HEK293 (cell line): ENCODE data around the gene MICU1.
A peak's percentile ranks its signal among the peaks of the same experiment; 100 is the strongest.

Source experiments
- AEBP2 ChIP-seq: fragments of 450-650 bp; formaldehyde crosslinking; IDR thresholded peaks from 2 replicates; pipeline ENCODE4 v1.5.1; 2016; ENCODE audit warnings: missing biosample characterization, missing genetic modification characterization, borderline replicate concordance
- GLIS2 ChIP-seq: fragments of 450-650 bp; formaldehyde crosslinking; IDR thresholded peaks from 2 replicates; pipeline ENCODE4 v1.5.1; 2016; ENCODE audit warnings: missing biosample characterization, missing genetic modification characterization
- KLF17 ChIP-seq: fragments of 450-650 bp; formaldehyde crosslinking; IDR thresholded peaks from 2 replicates; pipeline ENCODE4 v1.5.1; 2016; ENCODE audit warnings: missing biosample characterization, missing genetic modification characterization
- SALL2 ChIP-seq: fragments of 450-650 bp; formaldehyde crosslinking; IDR thresholded peaks from 2 replicates; pipeline ENCODE4 v1.5.0; 2017; ENCODE audit warnings: missing biosample characterization, mild to moderate bottlenecking, missing genetic modification characterization, borderline replicate concordance
- SP7 ChIP-seq: fragments of 450-650 bp; formaldehyde crosslinking; IDR thresholded peaks from 2 replicates; pipeline ENCODE4 v1.5.1; 2016; ENCODE audit warnings: missing biosample characterization, missing genetic modification characterization
- ZEB2 ChIP-seq: fragments of 450-650 bp; formaldehyde crosslinking; IDR thresholded peaks from 2 replicates; pipeline ENCODE4 v1.5.1; 2016; ENCODE audit warnings: missing biosample characterization, missing genetic modification characterization
- ZFP69B ChIP-seq: fragments of 450-650 bp; formaldehyde crosslinking; IDR thresholded peaks from 2 replicates; pipeline ENCODE4 v1.5.1; 2016; ENCODE audit warnings: missing biosample characterization, missing genetic modification characterization
- ZNF114 ChIP-seq: fragments of 450-650 bp; formaldehyde crosslinking; IDR thresholded peaks from 2 replicates; pipeline ENCODE4 v1.5.0; 2017; ENCODE audit warnings: missing biosample characterization, missing genetic modification characterization
- ZNF121 ChIP-seq: fragments of 450-650 bp; formaldehyde crosslinking; IDR thresholded peaks from 2 replicates; pipeline ENCODE4 v1.5.1; 2016; ENCODE audit warnings: missing biosample characterization, missing genetic modification characterization
- ZNF133 ChIP-seq: fragments of 450-650 bp; formaldehyde crosslinking; IDR thresholded peaks from 2 replicates; pipeline ENCODE4 v1.5.1; 2016; ENCODE audit warnings: missing biosample characterization, missing genetic modification characterization
- ZNF157 ChIP-seq: fragments of 450-650 bp; formaldehyde crosslinking; IDR thresholded peaks from 2 replicates; pipeline ENCODE4 v1.5.1; 2016; ENCODE audit warnings: missing biosample characterization, missing genetic modification characterization
- ZNF248 ChIP-seq: fragments of 450-650 bp; formaldehyde crosslinking; IDR thresholded peaks from 2 replicates; pipeline ENCODE4 v1.5.1; 2017; ENCODE audit warnings: missing biosample characterization, missing genetic modification characterization
- ZNF423 ChIP-seq: fragments of 450-650 bp; formaldehyde crosslinking; IDR thresholded peaks from 2 replicates; pipeline ENCODE4 v1.5.1; 2016; ENCODE audit warnings: missing biosample characterization, missing genetic modification characterization
- ZNF433 ChIP-seq: fragments of 450-650 bp; formaldehyde crosslinking; IDR thresholded peaks from 2 replicates; pipeline ENCODE4 v1.5.1; 2016; ENCODE audit warnings: missing biosample characterization, missing genetic modification characterization, low read depth
- ZNF561 ChIP-seq: fragments of 450-650 bp; IDR thresholded peaks from 2 replicates; pipeline ENCODE4 v1.5.1; 2018; ENCODE audit warnings: missing biosample characterization, missing genetic modification characterization, borderline replicate concordance
- ZNF645 ChIP-seq: fragments of 450-650 bp; formaldehyde crosslinking; IDR thresholded peaks from 2 replicates; pipeline ENCODE4; 2016; ENCODE audit warnings: missing biosample characterization, missing genetic modification characterization
- ZNF654 ChIP-seq: fragments of 450-650 bp; formaldehyde crosslinking; IDR thresholded peaks from 2 replicates; pipeline ENCODE4 v1.5.1; 2016; ENCODE audit warnings: low read depth, missing biosample characterization, missing genetic modification characterization
- ZNF76 ChIP-seq: fragments of 450-650 bp; formaldehyde crosslinking; IDR thresholded peaks from 2 replicates; pipeline ENCODE4; 2016; ENCODE audit warnings: low read depth, missing biosample characterization, missing genetic modification characterization, borderline replicate concordance
- ZNF776 ChIP-seq: fragments of 450-650 bp; formaldehyde crosslinking; IDR thresholded peaks from 2 replicates; pipeline ENCODE4 v1.5.0; 2017; ENCODE audit warnings: missing biosample characterization, missing genetic modification characterization, borderline replicate concordance
- ZNF777 ChIP-seq: fragments of 450-650 bp; formaldehyde crosslinking; IDR thresholded peaks from 2 replicates; pipeline ENCODE4 v1.5.1; 2017; ENCODE audit warnings: missing biosample characterization, missing genetic modification characterization, borderline replicate concordance
- ZSCAN18 ChIP-seq: fragments of 450-650 bp; formaldehyde crosslinking; IDR thresholded peaks from 2 replicates; pipeline ENCODE4 v1.5.1; 2016; ENCODE audit warnings: missing biosample characterization, missing genetic modification characterization
- ZSCAN30 ChIP-seq: fragments of 450-650 bp; IDR thresholded peaks from 2 replicates; pipeline ENCODE4 v1.5.1; 2018; ENCODE audit warnings: missing biosample characterization, mild to moderate bottlenecking, missing genetic modification characterization, moderate library complexity
- TF ChIP-seq, protein P1 (sequence below): fragments of 450-650 bp; formaldehyde crosslinking; IDR thresholded peaks from 2 replicates; pipeline ENCODE4 v1.5.1; 2016; ENCODE audit warnings: missing biosample characterization, missing genetic modification characterization
- TF ChIP-seq, protein P2 (sequence below): fragments of 450-650 bp; formaldehyde crosslinking; IDR thresholded peaks from 2 replicates; pipeline ENCODE4 v1.5.1; 2016; ENCODE audit warnings: missing biosample characterization, missing genetic modification characterization
- TF ChIP-seq, protein P3 (sequence below): fragments of 450-650 bp; formaldehyde crosslinking; IDR thresholded peaks from 2 replicates; pipeline ENCODE4 v1.5.1; 2017; ENCODE audit warnings: missing biosample characterization, missing genetic modification characterization

The MICU1 gene

DNA sequence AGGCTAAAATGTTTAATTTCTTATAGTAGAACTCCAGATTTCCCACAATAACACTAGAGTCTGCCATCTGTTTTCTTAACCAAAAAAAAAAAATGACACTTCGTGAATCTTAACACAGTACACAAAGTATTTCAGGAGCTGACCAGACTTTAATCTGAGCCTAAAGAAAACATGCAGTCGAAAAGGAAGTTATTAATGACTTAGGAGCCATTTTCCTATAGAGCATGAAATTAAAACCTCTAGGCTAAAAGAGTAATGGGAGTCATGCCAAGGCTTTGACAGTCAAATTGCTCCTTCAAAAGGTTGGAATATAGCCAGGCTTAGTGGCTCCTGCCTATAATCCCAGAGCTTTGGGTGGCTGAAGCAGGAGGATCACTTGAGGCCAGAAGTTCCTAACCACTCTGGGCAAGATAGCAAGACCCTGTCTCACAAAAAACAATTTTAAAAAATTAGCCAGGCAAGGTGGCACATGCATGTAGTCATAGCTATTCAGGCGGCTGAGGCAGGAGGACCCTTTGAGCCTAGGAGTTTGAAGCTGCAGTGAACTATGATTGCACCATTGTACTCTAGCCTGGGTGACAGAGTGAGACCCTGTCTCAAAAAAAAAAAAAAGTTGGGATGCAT is 13.6 kb downstream of the MICU1 start (continued):
- TF ChIP-seq AEBP2 = no peak
- TF ChIP-seq ZNF76 = no peak
- TF ChIP-seq ZNF157 (tag by site-specific recombination) = no peak
- no peak for TF ChIP-seq GLIS2 (tag by site-specific recombination)
- TF ChIP-seq, protein P1, sequence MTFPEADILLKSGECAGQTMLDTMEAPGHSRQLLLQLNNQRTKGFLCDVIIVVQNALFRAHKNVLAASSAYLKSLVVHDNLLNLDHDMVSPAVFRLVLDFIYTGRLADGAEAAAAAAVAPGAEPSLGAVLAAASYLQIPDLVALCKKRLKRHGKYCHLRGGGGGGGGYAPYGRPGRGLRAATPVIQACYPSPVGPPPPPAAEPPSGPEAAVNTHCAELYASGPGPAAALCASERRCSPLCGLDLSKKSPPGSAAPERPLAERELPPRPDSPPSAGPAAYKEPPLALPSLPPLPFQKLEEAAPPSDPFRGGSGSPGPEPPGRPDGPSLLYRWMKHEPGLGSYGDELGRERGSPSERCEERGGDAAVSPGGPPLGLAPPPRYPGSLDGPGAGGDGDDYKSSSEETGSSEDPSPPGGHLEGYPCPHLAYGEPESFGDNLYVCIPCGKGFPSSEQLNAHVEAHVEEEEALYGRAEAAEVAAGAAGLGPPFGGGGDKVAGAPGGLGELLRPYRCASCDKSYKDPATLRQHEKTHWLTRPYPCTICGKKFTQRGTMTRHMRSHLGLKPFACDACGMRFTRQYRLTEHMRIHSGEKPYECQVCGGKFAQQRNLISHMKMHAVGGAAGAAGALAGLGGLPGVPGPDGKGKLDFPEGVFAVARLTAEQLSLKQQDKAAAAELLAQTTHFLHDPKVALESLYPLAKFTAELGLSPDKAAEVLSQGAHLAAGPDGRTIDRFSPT = 0 out of 2 replicates have a peak, but pooled peaks have one; percentile 22
- peak; percentile 69; the same call in 1 of the 2 replicates for TF ChIP-seq ZEB2 (tag by site-specific recombination)
- TF ChIP-seq ZNF645 (tag by site-specific recombination) = no peak
- TF ChIP-seq ZNF423 (tag by site-specific recombination) = no peak
- peak; percentile 69; the same call in 1 of the 2 replicates for TF ChIP-seq SP7
- TF ChIP-seq ZNF121 = peak; percentile 100
- TF ChIP-seq, protein P2, sequence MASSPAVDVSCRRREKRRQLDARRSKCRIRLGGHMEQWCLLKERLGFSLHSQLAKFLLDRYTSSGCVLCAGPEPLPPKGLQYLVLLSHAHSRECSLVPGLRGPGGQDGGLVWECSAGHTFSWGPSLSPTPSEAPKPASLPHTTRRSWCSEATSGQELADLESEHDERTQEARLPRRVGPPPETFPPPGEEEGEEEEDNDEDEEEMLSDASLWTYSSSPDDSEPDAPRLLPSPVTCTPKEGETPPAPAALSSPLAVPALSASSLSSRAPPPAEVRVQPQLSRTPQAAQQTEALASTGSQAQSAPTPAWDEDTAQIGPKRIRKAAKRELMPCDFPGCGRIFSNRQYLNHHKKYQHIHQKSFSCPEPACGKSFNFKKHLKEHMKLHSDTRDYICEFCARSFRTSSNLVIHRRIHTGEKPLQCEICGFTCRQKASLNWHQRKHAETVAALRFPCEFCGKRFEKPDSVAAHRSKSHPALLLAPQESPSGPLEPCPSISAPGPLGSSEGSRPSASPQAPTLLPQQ = peak; percentile 58; the same call in 1 of the 2 replicates
- no peak for TF ChIP-seq SALL2 (tag by site-specific recombination)
- no peak for TF ChIP-seq ZNF133 (tag by site-specific recombination)
- TF ChIP-seq KLF17 (tag by site-specific recombination) = no peak
- no peak for TF ChIP-seq ZFP69B
- TF ChIP-seq ZNF433 = no peak
- no peak for TF ChIP-seq ZNF114 (tag by site-specific recombination)
- TF ChIP-seq ZNF654 (tag by site-specific recombination) = no peak
- no peak for TF ChIP-seq ZNF776 (tag by site-specific recombination)
- no peak for TF ChIP-seq ZNF777
- TF ChIP-seq, protein P3, sequence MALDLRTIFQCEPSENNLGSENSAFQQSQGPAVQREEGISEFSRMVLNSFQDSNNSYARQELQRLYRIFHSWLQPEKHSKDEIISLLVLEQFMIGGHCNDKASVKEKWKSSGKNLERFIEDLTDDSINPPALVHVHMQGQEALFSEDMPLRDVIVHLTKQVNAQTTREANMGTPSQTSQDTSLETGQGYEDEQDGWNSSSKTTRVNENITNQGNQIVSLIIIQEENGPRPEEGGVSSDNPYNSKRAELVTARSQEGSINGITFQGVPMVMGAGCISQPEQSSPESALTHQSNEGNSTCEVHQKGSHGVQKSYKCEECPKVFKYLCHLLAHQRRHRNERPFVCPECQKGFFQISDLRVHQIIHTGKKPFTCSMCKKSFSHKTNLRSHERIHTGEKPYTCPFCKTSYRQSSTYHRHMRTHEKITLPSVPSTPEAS (tag by site-specific recombination) = no peak
- no peak for TF ChIP-seq ZNF248 (tag by site-specific recombination)
- TF ChIP-seq ZSCAN30 = peak; percentile 78; the same call in 1 of the 2 replicates
- TF ChIP-seq ZSCAN18 = no peak
- TF ChIP-seq ZNF561 (tag by site-specific recombination) = peak; percentile 87
